ENCODE results near the gene WNT6.

- TF ChIP-seq CTCF (IDR thresholded peaks at IDR 0.05), result no peak
- no peak for TF ChIP-seq POLR2A (IDR thresholded peaks at IDR 0.05)
Observed at GRCh38 chr2:218858671-218859555, 692 bp upstream of the WNT6 start.
